ENCODE measurements around the gene TP53I13.

DNA sequence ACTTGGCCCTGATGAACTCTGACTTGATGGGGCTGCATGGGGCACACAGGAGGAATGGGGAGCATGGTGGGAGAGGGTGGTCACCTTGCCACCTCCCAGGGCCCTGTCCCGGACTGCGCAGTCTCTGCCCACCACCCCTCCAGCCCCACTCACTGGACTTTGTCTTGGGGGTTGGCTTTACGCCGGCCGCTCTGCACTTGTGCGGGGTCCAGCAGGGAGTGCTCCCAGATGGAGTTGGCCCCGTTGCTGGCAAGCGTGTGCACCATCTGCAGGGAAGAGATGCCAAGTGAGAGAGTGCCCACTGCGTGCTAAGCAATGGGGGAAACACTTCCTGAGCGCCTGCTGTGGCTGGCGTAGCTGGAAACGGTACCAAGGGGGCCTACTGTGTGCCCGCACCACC, 14.3 kb downstream of the TP53I13 start:
- TF ChIP-seq, protein P1, sequence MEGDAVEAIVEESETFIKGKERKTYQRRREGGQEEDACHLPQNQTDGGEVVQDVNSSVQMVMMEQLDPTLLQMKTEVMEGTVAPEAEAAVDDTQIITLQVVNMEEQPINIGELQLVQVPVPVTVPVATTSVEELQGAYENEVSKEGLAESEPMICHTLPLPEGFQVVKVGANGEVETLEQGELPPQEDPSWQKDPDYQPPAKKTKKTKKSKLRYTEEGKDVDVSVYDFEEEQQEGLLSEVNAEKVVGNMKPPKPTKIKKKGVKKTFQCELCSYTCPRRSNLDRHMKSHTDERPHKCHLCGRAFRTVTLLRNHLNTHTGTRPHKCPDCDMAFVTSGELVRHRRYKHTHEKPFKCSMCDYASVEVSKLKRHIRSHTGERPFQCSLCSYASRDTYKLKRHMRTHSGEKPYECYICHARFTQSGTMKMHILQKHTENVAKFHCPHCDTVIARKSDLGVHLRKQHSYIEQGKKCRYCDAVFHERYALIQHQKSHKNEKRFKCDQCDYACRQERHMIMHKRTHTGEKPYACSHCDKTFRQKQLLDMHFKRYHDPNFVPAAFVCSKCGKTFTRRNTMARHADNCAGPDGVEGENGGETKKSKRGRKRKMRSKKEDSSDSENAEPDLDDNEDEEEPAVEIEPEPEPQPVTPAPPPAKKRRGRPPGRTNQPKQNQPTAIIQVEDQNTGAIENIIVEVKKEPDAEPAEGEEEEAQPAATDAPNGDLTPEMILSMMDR (IDR thresholded peaks at IDR 0.05) = no peak
- TF ChIP-seq POLR2A (IDR thresholded peaks at IDR 0.05) = no peak
